ENCODE data around the gene CFHR5. TPM values are rescaled to one million over a fixed set of nuclear protein-coding genes. Genes with fewer than 3 reads are reported as not detected.
"Not testable (repeated sequence)": the region's sequence is repeated elsewhere in the genome, so short reads cannot be mapped to it uniquely, and the experiment has no call there.

Gene CFHR5
- total RNA-seq, 1 donor from 2014 or later = not detected

DNA sequence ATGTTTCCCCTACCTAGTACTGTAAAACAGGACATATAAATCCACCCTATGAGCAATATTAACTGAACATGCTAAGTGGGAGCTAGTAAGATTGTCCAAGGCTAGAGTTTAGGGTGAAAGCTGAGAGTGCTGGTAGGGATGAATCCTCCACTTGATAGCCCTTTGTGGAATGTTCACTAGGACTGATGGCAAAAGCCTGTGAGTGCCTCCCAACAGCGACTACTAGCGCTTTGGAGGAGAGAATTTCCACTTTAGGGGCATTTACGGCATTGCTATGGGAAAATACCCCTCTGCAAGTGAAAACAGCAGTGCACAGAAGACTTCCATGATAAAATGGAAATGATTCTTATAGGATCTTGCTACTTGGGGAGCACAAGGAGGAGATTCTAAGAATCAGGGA is 35.9 kb downstream of the CFHR5 start:
- intact Hi-C loops (cut with DNase I) = no loop called here
- DNase-seq (ENCODE audit: low spot score) = no peak

DNA sequence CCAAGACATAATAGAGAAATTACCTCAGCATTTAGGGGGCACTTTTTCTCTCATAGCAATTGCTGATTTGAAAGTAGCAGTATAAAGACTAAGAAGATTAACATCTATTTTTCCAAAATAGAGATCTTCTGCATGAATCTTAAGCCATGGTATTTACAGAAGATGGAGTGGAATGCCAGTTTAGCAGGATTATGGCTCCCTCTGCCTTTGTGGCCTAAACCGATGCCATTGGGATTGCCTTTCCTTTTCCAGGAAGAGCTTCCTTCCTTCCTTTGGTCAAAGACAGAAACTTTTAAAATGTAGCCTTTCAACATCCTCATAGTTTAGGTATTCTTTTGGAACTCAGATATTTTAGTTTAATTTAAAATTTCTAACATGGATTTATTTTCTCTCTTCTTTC is 39.4 kb downstream of the CFHR5 start:
- intact Hi-C loops (cut with DNase I) = no loop called here
- DNase-seq (ENCODE audit: low spot score) = no peak

DNA sequence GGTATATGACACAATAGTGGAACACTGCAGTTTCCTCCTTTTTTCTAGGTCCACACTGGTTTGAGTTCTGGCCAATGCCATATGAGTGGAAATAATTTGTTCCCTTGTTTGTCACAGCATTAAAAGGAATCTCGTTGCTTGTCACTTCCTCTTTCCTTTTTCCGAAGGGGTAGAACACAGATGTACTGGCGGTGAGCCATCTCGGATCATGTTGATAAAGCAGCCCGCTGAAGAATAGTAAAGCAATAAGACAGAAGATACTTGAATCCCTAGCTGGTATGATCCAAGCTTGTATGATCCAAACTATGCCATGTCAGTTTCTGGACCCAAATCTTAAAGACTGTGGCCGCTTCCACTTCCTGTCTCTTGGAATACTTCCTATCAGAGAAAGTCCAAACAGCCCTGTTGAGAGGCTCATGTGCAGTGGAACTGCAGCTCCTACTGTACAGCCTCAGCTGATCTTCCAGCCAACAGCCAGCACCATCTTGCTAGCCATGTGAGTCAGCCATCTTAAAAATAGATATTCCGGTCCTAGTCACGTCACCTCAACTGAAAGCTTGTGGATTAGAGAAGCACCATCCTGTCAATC is 40.3 kb downstream of the CFHR5 start:
- intact Hi-C loops (cut with DNase I) = no loop called here
- DNase-seq (ENCODE audit: low spot score) = no peak

DNA sequence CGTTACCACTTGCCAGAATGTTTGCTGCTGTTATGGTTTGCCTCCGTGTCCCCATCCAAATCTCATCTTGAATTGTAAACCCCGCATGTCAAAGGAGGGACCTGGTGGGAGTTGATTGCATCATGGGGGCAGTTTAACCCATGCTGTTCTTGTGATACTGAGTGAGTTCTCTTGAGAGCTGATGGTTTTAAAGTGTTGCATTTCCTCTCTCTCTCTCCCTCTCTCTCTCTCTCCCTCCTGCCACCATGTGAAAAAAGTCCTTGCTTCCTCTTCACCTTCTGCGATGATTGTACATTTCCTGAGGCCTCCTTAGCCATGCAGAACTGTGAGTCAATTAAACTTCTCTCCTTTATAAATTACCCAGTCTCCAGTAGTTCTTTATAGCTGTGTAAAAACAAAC is 44.4 kb downstream of the CFHR5 start:
- DNase-seq (ENCODE audit: low spot score) = no peak
- intact Hi-C loops (cut with DNase I) = no loop called here

DNA sequence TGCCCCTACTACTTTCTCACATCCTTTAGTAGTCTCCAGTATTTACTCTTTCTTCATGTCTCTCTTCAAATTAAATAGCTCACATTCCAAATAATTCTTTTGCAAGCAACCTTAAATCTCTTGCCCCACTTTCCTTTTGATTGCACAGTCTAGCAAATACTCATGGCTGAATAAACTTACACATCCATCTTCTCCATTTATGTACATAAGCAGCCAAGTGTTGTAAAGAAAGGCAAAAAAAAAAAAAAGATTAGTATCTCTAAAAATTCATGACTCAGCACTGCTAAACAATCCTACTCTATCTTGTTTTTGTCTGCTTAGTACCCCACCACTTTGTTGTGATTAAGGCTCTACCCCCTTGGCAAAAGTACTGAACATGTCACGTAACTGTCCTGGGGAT is 47.1 kb downstream of the CFHR5 start:
- DNase-seq (ENCODE audit: low spot score) = no peak
- intact Hi-C loops (cut with DNase I) = no loop called here

DNA sequence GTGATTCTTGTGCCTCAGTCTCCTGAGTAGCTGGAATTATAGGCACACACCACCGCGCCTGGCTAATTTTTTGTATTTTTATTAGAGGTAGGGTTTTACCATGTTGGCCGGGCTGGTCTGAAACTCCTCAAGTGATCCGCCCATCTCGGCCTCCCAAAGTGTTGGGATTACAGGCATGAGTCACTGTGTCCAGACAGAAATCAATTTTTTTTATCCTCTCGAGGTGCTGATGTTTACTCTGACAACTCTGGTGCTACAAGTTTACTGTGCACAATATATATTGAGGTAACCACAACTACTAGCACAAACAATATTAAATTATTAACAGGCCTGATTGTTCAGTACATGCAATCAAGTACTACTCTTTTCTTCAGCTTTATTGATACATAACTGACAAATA is 50.0 kb downstream of the CFHR5 start:
- DNase-seq (ENCODE audit: low spot score) = no peak
- intact Hi-C loops (cut with DNase I) = no loop called here

DNA sequence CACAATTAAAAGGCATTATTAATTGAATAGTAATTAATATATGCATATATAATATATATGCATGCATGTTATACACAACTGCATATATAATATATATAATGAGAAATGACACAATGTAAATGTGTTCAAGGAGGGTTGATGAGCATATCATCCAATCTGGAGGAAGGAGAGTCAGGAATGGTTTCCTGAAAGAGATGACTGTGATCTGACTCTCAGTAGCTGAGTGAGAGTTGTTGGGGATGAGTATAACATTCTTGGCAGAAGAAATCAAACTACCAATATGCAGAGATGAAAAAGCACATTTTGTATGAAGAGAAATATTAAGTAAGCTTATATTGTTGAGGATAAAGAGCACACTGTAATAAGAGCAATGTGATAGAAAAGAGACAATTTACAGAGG is 52.4 kb downstream of the CFHR5 start:
- intact Hi-C loops (cut with DNase I) = no loop called here
- DNase-seq (ENCODE audit: low spot score) = no peak

DNA sequence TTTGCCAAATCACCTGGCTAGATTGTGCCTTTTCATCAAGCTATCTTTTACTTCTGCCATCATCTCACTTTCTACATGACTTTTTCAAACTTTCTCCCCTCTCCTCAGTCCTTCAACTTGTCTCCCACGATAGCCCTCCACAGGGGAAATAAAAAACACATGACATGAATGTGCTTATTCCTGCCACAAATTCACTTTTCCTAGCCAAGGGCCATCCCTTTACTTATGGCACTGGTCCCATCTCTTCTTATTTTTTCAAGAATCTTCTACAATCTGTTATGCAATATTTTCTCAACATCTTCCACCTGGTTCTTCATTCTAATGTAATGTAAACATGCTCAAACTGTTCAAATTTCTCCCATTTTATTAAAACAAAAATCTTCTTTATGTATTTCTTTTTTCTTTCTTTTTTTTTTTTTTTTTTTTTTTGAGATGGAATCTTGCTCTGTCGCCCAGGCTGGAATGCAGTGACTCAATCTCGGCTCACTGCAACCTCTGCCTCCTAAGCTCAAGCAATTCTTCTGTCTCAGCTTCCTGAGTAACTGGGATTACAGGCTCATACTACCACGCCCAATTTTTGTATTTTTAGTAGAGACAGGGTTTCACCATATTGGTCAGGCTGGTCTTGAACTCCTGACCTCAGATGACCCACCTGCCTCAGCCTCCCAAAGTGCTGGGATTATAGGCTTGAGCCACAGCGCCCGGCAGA is 57.4 kb downstream of the CFHR5 start:
- DNase-seq (ENCODE audit: low spot score); intact Hi-C loops (cut with DNase I): not testable (repeated sequence)

DNA sequence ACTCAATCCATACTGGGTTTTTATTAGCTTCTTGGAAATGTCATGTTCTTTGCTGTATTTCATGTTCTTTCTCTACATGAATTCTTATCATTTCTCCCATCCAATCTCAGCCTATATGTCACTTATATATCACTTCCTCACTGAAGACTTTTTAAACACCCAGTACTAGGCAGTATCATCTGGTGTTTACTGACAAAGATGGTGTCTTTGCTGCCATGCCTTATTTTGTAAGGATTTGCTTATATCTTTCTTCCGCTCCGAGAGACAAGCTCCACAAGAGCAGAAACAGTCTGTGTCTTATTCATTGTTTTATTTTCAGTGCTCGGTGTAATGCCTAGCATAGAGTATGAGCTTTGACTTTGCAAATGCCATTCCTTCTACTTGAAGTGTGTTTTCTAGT is 59.5 kb downstream of the CFHR5 start:
- intact Hi-C loops (cut with DNase I) = no loop called here
- no peak for DNase-seq (ENCODE audit: low spot score)

DNA sequence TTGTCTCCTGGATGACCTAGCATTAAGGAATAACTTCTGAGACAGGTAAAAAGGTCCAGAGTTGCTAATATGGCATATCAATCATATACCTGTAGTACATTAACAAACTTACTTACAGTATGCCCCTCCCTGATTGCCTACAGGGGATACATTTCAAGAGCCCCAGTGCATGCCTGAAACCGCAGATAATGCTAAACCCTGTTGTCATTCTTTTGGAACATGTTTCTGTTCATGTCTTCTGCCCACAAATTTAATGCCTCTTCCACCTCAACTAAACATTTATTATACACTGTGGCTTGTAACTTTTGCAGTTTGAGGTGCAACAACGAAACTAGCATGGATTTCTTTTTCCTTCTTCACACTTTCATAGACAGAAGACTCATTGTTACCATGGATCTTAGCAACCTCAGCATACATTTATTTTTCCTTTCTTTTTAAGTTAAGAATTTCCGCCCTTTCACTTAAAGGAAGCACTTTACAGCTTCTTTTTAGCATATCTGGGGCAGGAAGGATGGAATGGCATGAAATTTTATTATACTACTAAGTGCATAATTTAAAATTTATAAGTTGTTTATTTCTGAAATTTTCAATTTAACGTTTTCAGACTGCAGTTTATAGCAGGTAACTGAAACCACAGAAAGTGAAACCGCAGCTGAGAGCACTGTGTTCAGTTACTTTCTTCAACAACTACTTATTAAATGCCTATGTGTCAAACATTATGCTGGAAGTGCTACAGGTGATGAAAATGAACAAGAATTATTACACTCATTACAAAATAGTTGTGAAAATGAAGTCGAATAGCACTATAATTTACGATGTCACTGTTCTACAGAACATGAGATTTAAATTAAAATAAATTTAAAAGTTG is 64.4 kb downstream of the CFHR5 start:
- intact Hi-C loops (cut with DNase I) = no loop called here
- DNase-seq (ENCODE audit: low spot score) = no peak

DNA sequence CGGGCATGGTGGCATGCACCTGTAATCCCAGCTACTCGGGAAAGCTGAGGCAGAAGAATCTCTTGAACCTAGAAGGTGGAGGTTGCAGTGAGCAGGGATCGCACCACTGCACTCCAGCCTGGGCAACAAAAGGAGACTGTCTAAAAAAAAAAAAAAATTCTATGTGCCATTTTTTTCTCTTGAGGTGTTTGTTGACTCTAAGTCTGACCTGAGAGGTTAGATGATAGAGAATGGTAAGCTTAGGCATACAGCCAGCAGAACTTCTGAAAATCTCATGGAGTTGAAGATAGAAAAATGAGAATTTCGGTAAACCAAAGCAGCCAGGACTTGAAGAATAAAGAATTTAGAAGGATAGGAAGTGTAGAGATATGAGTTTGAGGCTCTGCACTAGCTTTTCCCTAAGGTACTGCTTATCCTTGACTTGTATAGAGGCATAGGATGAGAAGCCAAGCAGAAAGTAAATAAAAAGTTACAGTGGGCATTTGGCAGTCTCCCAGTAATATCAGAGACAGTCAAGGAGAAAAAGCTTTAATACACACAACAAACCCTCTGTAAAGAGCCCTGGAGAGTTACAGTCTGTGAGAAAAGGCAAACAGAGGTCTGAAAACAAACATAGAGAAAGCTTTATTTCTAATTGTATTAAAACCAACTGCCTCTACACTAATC is 65.5 kb downstream of the CFHR5 start:
- DNase-seq (ENCODE audit: low spot score) = no peak
- intact Hi-C loops (cut with DNase I) = no loop called here

DNA sequence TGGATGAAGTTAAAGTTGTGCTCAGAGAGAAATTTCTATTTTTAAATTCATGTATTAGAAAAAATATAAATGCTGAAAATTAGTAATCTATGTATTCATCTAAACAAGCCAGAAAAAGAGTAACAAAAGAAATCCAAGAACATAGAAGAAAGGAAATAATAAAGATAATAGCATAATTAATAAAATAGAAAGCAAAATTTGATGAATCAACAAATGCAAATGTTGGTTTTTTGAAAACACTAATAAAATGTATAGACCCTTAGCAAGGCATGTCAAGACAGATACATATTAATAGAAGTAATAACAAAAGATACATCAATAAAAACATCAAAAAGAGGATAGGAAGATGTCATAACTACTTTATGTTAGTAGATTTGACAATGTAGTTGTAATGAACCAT is 71.7 kb downstream of the CFHR5 start:
- intact Hi-C loops (cut with DNase I) = no loop called here
- DNase-seq (ENCODE audit: low spot score) = no peak

Other genes with a start within 250 kb of the CFHR5 start
- not detected for gene CFHR3, start 202.7 kb upstream of the CFHR5 start, total RNA-seq
- not detected for gene CFHR1, start 157.8 kb upstream of the CFHR5 start, total RNA-seq
- not detected for gene CFHR4, start 89.5 kb upstream of the CFHR5 start, total RNA-seq
- not detected for gene CFHR2, start 33.8 kb upstream of the CFHR5 start, total RNA-seq
- not detected for gene F13B, start 89.7 kb downstream of the CFHR5 start, total RNA-seq
- 0.57 TPM for gene ASPM, start 169.1 kb downstream of the CFHR5 start, total RNA-seq
- 10.3 TPM for gene ZBTB41, start 223.7 kb downstream of the CFHR5 start, total RNA-seq

Measured in cardiac septum (tissue), 1 donor.